K562 (cell line): Measurements from ENCODE around the gene DDX39A. TPM values are rescaled to one million over a fixed set of nuclear protein-coding genes. Genes with fewer than 3 reads are reported as not detected.

ENCODE experiments used
- BRF1 ChIP-seq: IDR thresholded peaks from 3 replicates; pipeline ENCODE4 v1.6.1; 2011; ENCODE audit warnings: borderline replicate concordance, mild to moderate bottlenecking; ENCODE audit not compliant: insufficient read length; ENCODE audit errors: extremely low read depth
- DPF2 ChIP-seq: fragments of 450-650 bp; IDR thresholded peaks from 2 replicates; pipeline ENCODE4 v1.6.1; 2016
- FOXM1 ChIP-seq, 2 experiments: fragments of 450-650 bp in 1 of 2; sonication (generic) in 1 of 2; formaldehyde crosslinking in 1 of 2; IDR thresholded peaks; 2 replicates each; pipeline versions ENCODE4 v1.6.1 to v1.9.0; 2017 to 2022; ENCODE audit warnings: low read depth in 2 of 2, mild to moderate bottlenecking in 2 of 2, missing genetic modification reagents in 1 of 2, moderate library complexity in 1 of 2
- KLF1 ChIP-seq: fragments of 450-650 bp; IDR thresholded peaks from 2 replicates; pipeline ENCODE4 v1.6.1; 2016; ENCODE audit warnings: missing genetic modification characterization, missing compliant biosample characterization
- NFYB ChIP-seq: IDR thresholded peaks from 2 replicates; pipeline ENCODE4 v1.6.1; 2011; ENCODE audit warnings: mild to moderate bottlenecking, moderate library complexity; ENCODE audit not compliant: insufficient read length; ENCODE audit errors: extremely low read depth
- PML ChIP-seq: IDR thresholded peaks from 2 replicates; pipeline ENCODE4 v1.6.1; 2012; ENCODE audit warnings: low read length, inconsistent platforms
- PYGO2 ChIP-seq: fragments of 450-650 bp; IDR thresholded peaks from 2 replicates; pipeline ENCODE4 v1.6.1; 2016; ENCODE audit warnings: mild to moderate bottlenecking, missing genetic modification characterization, moderate library complexity, missing compliant biosample characterization
- U2AF2 ChIP-seq: fragments of 200-400 bp; formaldehyde crosslinking; optimal IDR thresholded peaks from 2 replicates; pipeline ENCODE3; 2017; ENCODE audit warnings: low read depth, mild to moderate bottlenecking, low read length
- ZBTB7A ChIP-seq: IDR thresholded peaks from 2 replicates; pipeline ENCODE4 v1.6.1; 2011; ENCODE audit warnings: low read depth, mild to moderate bottlenecking, low read length, moderate library complexity, borderline replicate concordance; ENCODE audit not compliant: control insufficient read depth
- ZNF12 ChIP-seq: sonication (generic); formaldehyde crosslinking; IDR thresholded peaks from 2 replicates; pipeline ENCODE4 v1.4.0; 2020; ENCODE audit warnings: mild to moderate bottlenecking, missing genetic modification reagents
- ZNF197 ChIP-seq: fragments of 200-800 bp; sonication (Bioruptor generic); IDR thresholded peaks from 2 replicates; pipeline ENCODE4 v1.6.1; 2016; ENCODE audit warnings: low read depth, missing genetic modification characterization, missing compliant biosample characterization
- ZNF324 ChIP-seq: fragments of 250-450 bp; sonication (Bioruptor Pico); IDR thresholded peaks from 2 replicates; pipeline ENCODE4 v1.4.0; 2020; ENCODE audit warnings: mild to moderate bottlenecking
- ZNF584 ChIP-seq: fragments of 200-800 bp; sonication (Bioruptor generic); IDR thresholded peaks from 2 replicates; pipeline ENCODE4 v1.6.1; 2016; ENCODE audit warnings: low read depth, mild to moderate bottlenecking, missing genetic modification characterization, missing compliant biosample characterization
- ZNF77 ChIP-seq: fragments of 250-450 bp; sonication (Bioruptor Pico); IDR thresholded peaks from 2 replicates; pipeline ENCODE4 v1.5.0; 2020
- polyA plus RNA-seq, 8 experiments: library from polyadenylated mRNA; depleted of rRNA in 4 of 8; stranded (reverse) in 5 of 8; unstranded in 3 of 8; fragments of >200 nt; fragmentation: Nextera tagmentation in 2 of 8; fragmentation: Illumina TruSeq in 1 of 8; extraction: Ambion mirVana in 2 of 8; extraction: Trizol in 1 of 8; gene quantifications; 2 replicates each; pipeline versions ENCODE4 v1.2.1 to v1.2.3, GENCODE V29; 2011 to 2014; ENCODE audit warnings: inconsistent platforms in 1 of 8, missing spikeins in 1 of 8
- total RNA-seq, 7 experiments: library from RNA; depleted of rRNA in 6 of 7; stranded (reverse); fragments of >200 nt in 6 of 7; fragmentation: Illumina TruSeq in 2 of 7; extraction: Trizol in 2 of 7; gene quantifications; 2 replicates each; pipeline versions ENCODE4 v1.2.1 to v1.2.3, GENCODE V29; 2011 to 2021; ENCODE audit warnings: low replicate concordance in 1 of 7
- TF ChIP-seq, protein P1 (sequence below): sonication (generic); formaldehyde crosslinking; IDR thresholded peaks from 2 replicates; pipeline ENCODE4 v1.8.0; 2022; ENCODE audit warnings: mild to moderate bottlenecking, missing genetic modification reagents, borderline replicate concordance
- TF ChIP-seq, protein P2 (sequence below): sonication (generic); formaldehyde crosslinking; IDR thresholded peaks from 2 replicates; pipeline ENCODE4 v1.8.0; 2022; ENCODE audit warnings: mild to moderate bottlenecking, missing genetic modification reagents
- TF ChIP-seq, protein P3 (sequence below): fragments of 200-400 bp; formaldehyde crosslinking; IDR thresholded peaks from 2 replicates; pipeline ENCODE4 v1.6.1; 2017; ENCODE audit warnings: mild to moderate bottlenecking, low read depth, low read length, moderate library complexity
- TF ChIP-seq, protein P4 (sequence below): IDR thresholded peaks from 2 replicates; pipeline ENCODE4 v1.6.1; 2011; ENCODE audit not compliant: insufficient read length; ENCODE audit errors: extremely low read depth

The DDX39A gene
- total and polyA plus RNA-seq, 9 of the 15 experiments (the other 6 are each of a cell fraction or from before 2014, with no cell fraction given) = 90.3 to 250 (median 188) TPM

DNA sequence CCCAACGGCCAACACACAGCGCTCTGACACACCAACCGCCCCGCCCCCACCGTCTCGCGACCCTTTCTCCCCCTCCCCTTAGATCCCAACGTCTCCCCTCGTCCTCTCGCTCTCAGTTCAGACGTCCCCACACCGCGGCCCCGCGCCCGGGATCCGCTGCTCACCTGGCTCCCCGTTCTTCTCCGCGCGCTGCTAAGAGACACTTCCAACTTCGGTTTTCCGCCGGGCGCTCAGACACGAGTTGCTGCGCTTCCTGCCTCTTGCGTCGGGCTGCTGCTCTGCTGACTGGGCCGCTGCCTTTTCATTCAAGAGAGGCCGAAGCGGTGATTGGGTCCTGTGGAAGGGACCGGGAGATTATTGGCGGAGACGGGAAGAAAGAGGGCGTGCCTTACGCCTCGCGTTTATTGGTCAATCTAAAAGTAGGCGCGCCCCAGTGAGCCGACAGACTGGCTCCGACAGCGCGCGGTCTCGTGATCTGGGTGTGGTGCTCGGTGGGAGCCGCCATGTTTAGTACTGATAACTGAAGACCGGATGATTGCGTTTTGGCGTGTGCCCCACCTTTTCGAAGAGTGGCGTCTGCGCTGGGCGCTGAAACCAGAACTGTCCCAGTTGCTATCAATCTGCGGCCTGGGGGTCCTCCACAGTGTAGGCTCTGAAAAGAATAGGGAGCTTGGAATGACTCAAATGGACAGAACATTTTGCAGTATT is at the start of gene DDX39A (continued):
- TF ChIP-seq NFYB (peak; percentile 94), ZNF324 (no peak), BRF1 (no peak), PYGO2 (tag) (no peak), KLF1 (tag) (peak; percentile 91), DPF2 (peak; percentile 78; the same call in 1 of the 2 replicates), U2AF2 (no peak), ZNF584 (CRISPR knock-in tag) (no peak), ZNF197 (no peak), PML (peak; percentile 78), ZNF77 (CRISPR knock-in tag) (no peak), FOXM1 (IDR thresholded peaks at IDR 0.05; ENCODE audit: low read depth) (peak; percentile 93; the same call in 1 of the 2 replicates), FOXM1 (CRISPR knock-in tag; IDR thresholded peaks at IDR 0.05; ENCODE audit: low read depth) (0 out of 2 replicates have a peak, but pooled peaks have one; percentile 35), ZBTB7A (peak; percentile 96), ZNF12 (peak; percentile 70)
- TF ChIP-seq, protein P1, sequence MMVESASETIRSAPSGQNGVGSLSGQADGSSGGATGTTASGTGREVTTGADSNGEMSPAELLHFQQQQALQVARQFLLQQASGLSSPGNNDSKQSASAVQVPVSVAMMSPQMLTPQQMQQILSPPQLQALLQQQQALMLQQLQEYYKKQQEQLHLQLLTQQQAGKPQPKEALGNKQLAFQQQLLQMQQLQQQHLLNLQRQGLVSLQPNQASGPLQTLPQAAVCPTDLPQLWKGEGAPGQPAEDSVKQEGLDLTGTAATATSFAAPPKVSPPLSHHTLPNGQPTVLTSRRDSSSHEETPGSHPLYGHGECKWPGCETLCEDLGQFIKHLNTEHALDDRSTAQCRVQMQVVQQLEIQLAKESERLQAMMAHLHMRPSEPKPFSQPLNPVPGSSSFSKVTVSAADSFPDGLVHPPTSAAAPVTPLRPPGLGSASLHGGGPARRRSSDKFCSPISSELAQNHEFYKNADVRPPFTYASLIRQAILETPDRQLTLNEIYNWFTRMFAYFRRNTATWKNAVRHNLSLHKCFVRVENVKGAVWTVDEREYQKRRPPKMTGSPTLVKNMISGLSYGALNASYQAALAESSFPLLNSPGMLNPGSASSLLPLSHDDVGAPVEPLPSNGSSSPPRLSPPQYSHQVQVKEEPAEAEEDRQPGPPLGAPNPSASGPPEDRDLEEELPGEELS = peak; percentile 16; the same call in 1 of the 2 replicates
- TF ChIP-seq, protein P2, sequence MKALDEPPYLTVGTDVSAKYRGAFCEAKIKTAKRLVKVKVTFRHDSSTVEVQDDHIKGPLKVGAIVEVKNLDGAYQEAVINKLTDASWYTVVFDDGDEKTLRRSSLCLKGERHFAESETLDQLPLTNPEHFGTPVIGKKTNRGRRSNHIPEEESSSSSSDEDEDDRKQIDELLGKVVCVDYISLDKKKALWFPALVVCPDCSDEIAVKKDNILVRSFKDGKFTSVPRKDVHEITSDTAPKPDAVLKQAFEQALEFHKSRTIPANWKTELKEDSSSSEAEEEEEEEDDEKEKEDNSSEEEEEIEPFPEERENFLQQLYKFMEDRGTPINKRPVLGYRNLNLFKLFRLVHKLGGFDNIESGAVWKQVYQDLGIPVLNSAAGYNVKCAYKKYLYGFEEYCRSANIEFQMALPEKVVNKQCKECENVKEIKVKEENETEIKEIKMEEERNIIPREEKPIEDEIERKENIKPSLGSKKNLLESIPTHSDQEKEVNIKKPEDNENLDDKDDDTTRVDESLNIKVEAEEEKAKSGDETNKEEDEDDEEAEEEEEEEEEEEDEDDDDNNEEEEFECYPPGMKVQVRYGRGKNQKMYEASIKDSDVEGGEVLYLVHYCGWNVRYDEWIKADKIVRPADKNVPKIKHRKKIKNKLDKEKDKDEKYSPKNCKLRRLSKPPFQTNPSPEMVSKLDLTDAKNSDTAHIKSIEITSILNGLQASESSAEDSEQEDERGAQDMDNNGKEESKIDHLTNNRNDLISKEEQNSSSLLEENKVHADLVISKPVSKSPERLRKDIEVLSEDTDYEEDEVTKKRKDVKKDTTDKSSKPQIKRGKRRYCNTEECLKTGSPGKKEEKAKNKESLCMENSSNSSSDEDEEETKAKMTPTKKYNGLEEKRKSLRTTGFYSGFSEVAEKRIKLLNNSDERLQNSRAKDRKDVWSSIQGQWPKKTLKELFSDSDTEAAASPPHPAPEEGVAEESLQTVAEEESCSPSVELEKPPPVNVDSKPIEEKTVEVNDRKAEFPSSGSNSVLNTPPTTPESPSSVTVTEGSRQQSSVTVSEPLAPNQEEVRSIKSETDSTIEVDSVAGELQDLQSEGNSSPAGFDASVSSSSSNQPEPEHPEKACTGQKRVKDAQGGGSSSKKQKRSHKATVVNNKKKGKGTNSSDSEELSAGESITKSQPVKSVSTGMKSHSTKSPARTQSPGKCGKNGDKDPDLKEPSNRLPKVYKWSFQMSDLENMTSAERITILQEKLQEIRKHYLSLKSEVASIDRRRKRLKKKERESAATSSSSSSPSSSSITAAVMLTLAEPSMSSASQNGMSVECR (CRISPR knock-in tag) = peak; percentile 50; the same call in 1 of the 2 replicates
- TF ChIP-seq, protein P3, sequence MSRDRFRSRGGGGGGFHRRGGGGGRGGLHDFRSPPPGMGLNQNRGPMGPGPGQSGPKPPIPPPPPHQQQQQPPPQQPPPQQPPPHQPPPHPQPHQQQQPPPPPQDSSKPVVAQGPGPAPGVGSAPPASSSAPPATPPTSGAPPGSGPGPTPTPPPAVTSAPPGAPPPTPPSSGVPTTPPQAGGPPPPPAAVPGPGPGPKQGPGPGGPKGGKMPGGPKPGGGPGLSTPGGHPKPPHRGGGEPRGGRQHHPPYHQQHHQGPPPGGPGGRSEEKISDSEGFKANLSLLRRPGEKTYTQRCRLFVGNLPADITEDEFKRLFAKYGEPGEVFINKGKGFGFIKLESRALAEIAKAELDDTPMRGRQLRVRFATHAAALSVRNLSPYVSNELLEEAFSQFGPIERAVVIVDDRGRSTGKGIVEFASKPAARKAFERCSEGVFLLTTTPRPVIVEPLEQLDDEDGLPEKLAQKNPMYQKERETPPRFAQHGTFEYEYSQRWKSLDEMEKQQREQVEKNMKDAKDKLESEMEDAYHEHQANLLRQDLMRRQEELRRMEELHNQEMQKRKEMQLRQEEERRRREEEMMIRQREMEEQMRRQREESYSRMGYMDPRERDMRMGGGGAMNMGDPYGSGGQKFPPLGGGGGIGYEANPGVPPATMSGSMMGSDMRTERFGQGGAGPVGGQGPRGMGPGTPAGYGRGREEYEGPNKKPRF = no peak
- TF ChIP-seq, protein P4, sequence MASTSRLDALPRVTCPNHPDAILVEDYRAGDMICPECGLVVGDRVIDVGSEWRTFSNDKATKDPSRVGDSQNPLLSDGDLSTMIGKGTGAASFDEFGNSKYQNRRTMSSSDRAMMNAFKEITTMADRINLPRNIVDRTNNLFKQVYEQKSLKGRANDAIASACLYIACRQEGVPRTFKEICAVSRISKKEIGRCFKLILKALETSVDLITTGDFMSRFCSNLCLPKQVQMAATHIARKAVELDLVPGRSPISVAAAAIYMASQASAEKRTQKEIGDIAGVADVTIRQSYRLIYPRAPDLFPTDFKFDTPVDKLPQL = no peak
